GM19328 (cell line): ENCODE results near the gene ARPC5L.

ENCODE experiments used
- ATAC-seq: cut with Tn5 transposase; IDR thresholded peaks from one replicate; pipeline ENCODE4 v1.9.1; 2021; ENCODE audit warnings: mild to moderate bottlenecking, moderate library complexity; ENCODE audit not compliant: unreplicated experiment

ARPC5L gene

DNA sequence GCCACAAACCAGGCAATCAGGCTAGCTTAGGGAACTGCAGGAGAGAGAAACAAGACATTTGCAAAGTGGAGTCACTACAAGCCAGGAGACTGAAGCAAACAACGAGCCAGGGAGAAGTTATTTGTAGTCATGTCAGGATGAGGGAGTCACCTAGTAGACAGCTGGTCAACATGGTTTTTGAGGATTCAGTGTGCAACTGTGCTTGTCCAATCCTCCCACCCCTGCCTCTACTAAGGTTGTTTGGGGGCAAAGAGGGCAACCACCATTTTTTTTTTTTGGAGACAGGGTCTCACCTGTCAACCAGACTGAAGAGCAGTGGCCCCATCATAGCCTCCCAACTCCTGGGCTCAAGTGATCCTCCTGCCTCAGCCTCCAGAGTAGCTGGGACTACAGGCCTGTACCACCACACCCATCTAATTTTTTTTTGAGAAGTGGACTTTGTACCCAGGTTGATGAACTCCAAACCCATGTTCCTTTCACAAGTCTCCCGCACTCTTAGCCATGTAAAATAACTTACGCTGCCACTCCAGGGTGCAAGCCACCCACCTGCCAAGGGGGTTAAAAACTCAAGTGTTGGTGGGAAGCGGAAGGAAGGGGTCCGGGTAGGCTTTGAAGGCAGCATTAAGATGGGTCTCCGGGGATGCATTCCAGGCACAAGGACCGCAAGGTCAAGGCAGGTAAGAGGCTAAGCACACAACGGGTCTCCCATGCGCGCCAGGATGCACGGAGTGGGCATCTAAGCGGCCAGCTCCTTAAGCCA is 1.2 kb upstream of the ARPC5L start:
- no peak for ATAC-seq

DNA sequence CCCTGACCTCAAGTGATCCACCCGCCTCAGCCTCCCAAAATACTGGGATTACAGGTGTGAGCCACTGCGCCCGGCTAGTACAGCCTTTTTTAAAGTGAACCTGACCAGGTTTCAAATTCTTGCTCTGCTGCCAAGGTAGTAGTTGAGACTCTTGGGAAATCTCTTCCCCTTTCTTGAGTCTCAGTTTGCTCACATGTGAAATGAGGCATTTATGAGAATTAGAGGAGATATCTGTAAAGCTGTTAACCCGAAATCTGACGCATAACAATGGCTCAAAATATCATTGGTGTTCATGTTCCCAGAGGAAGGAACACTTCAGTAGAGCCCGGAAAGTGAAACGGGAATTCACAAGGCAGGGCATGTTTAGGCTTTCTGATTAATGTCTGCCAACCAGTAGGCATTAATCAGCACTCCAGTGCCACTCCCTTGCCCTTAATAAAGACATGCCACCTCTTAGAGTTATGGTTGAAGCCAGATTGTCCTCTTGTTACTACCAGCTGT is 1.5 kb downstream of the ARPC5L start:
- ATAC-seq, result no peak

DNA sequence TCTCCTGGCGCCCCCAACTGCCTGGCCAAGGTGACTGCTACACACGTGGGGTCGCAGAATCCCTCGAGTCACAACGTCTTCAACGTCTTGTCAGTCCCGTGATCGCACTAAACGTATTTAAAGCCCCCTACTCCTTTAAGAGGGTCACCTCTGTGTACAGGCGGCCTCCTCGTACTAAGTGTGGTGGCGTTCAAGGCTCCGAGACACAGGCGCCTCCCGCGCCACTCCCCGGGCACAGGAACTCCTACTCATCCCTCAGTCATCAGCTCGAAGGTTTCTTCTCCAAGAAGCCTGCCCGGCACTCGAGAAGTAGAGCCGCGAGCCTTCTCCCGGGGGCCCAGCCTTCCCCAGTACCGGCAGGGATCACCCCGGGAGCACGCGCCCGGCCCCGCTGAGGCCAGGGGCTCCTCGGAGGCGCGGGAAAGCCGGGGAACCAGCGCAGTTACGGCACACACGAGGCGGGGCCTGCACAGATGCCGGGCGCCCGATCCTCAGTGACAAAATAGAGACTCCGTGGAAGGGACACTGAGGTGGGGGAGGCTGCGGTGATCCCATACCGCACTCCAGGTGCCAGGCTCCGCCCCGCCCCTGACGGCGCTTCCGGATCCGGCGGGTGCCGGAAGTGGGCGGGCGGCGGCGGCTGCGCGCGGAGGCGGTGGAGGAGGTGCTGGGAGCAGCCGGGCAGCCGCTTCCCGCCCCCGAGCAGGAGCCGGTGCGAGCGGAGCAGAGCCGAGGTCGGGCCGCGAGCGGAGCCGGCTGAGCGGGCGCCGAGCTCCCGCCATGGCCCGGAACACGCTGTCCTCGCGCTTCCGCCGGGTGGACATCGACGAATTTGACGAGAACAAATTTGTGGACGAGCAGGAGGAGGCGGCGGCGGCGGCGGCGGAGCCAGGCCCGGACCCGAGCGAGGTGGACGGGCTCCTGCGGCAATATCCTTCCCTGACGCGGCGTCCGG is 6.9 kb downstream of the ARPC5L start:
- peak; percentile 72 for ATAC-seq

DNA sequence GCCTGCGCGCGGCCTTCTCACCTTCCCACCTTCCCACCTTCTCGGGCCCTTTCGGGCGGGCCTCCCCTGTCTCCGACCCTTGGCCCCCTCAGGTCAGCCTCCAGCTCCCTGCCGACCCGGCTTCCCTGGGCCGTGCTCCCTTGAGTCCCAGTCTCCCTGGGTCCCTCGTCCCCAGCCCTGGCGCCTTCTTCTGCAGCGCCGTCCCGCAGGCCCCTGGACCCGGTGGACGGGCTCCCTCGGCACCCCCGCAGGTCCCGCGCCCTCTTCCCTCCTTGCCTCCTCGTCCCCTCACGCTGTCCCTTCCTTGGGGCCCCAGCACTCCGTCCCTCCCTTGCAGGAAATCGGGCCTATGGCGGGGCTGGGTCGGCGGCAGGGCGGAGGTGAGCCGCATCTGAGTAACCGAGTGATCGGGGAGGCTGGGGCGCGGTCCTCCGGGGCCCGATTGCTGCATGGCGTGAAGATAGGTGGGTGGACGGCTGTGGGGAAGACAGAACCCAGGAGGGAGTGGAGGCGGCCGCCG is 7.6 kb downstream of the ARPC5L start:
- peak; percentile 5 for ATAC-seq

DNA sequence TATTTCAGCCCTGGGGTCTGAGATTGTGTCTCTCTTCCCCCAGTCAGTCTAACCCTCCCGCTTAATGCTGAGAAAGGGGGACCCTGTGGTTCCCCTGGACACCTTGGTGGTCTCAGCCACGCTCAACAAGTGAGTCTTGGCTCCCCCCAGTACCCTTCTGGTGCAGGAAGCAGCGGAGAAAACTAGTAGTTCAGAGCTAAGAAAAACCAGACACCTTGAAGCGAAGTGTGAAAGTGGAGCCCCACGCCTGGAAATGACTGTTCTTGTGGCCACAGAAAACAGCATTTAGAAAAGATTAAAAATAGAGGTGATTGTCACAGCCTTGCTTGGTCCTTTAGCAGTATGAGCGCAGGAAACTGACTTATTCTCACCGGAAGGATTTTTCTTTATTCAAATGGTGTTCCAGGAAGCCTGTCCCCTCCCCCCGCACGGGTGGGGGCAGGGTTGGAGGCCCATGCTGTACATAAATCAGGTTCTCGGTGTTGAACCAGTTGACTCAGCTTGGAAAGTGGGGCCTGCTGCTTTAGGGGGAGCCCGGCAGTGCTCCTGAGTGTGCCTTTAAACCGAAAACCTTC is 8.1 kb downstream of the ARPC5L start:
- ATAC-seq, result no peak

DNA sequence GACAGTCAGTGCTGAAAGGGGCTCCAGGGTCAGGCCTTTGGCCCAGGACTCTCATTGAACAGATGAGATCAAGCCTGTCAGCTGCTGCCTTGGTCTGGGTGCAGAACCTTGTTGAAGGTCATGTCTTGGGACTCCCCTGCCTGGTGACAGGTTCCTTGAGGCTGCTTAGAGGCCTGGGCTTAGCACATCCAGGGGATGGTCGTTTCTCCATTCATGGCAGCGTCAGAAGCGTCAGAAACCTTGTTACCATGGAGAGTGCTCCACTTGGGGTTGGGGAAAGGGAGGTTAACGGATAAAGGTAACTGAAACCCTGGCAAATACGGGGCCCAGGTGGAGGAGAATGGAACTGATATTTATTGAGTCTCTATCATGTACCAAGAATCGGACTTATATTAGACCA is 8.8 kb downstream of the ARPC5L start:
- no peak for ATAC-seq

DNA sequence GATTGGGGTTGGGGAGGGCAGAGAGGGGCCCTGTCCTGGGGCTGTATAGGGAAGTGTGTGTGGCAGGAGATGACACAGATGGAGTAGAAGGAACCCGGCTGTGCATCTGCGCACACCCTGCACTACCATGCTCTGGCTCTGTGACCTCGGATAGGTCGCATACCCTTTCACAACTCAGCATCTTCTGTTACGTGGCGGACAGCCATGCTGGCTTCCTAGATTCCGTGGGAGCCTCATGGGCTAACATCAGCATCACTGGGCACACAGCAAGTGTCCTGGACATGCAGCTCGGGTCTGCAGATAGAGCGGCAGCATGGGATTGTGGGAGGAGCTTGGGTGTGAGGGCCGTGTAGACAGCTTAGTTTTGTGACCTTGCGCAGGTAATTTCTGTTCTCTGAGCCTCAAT is 9.2 kb downstream of the ARPC5L start:
- ATAC-seq, result no peak

DNA sequence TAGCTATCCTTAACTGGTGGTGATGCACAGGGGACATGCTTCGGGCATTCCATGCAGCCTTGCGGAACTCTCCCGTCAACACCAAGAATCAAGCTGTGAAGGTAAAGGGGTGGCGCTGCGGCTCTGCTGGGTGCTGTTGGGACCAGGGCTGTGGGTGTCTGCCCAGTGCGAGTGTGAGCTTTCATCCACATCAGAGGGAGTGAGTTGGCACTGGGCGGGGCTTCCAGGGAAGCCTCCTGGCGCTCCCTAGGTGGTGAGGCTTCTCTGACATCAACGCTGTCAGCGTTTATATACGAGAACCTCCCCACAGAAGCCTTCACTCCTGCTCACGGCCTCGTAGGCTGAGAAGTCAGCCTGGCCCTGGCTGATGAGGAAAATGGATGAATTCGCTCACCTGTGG is 11.7 kb downstream of the ARPC5L start:
- no peak for ATAC-seq

DNA sequence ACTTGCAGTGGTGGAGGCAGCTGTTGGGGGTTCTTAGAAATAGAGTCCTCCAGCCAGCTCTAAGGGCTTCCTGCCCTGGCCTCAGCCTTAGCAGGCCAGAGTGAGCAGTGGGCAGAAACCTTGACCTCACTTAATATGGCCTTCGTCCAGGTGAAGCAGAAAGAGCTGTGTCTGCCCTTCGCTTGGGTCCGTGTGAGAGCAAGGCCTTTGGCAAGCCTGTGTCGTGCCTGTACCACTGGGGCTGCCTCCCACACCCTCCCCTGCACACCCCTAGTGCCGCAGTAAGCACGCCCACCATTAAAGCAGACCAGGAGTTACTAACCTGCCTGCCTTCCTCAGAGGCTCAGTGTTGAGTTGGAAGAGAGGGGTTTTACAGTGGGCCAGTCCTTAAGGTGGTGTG is 13.6 kb downstream of the ARPC5L start:
- ATAC-seq, result no peak

DNA sequence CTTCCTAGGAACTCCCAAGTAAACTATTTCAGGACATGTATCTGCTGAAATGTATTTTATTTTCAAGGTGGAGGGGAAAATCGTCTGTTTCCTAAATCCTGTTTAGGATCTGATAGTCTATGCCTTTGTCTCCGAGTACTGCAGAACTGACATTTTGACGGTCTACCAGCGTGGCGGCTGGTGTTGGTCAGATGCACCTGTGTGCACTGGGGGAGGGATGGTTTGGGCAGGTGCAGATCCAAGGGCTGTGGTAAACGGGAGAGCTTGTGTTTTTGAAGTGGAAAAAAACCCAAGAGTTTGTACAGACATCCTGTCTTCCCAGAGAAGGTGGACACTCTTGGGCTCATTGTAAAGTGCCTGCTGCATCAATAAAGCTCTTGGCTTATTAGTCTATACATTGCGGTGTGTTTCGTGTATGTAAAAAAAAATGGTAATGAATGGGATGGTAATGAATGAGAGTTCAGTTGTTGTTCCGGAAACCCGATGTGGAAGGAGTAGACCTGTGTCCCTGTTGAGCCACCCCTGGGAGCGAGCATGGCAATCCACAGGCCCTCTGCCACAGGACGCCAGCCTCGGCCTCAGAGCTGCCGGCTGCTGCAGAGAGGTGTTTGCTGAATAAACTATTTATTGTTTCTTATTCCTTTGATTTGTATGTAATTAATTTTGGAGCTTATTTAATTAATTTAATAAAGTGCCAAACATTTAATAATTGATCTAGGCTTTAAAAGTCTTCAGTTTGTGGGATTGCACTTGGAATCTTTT is 15.3 kb downstream of the ARPC5L start:
- no peak for ATAC-seq

DNA sequence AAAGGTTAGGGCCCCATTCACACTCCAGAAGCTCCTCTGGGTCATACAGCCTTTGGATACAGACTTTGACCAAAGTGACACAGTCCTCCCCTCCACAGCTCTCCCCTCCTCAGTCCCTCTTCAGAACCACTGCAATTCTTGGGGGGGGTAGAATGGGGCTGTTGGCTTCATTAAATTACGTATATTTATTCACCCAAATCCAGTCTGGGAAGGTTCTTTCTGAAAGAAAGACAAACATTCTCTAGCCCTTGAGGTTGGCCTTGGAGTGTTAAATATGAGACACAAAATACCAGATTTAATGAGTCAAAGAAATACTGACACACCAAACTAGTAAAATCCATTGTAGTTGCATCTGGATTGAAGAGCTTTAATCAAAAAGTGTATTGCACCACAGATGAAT is 16.1 kb downstream of the ARPC5L start:
- no peak for ATAC-seq

DNA sequence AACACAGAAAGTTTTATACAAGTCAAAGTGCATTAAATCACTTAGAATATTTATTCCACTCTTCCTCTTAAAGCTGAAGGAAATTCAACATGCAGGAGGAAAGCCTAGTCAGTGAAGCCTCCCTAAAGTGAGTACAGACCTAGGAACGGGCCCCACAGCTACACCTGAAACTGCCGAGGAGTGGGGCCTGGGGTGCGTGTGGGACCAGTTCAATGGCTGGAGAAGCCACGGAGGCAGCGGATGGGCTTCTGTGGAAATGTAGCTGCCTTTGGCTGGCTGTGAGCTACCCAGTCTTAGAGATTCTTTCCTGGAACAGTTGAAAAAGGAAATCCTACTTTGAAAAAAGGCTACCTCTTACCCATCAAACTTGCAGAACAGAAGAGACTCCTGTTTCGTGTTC is 16.6 kb downstream of the ARPC5L start:
- no peak for ATAC-seq

DNA sequence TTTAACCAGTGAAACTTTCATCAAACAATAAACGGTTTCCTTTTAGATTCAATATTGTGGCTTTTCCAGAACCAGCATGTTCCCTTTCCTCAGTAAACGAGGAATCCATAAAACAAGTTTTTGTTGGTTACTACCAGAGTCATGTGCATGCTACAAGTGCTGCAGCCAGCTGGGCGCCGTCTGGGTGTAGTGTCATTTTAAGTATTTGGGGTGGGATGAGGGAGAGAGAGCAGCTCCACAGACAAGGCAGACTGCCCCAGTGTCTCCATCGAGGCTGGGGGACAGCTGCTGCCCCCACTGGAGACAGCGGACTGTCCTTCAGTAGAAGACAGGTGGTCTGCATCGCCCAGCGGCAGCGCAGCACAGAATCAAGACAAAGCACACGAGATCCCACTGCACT is 17.3 kb downstream of the ARPC5L start:
- ATAC-seq, result no peak

DNA sequence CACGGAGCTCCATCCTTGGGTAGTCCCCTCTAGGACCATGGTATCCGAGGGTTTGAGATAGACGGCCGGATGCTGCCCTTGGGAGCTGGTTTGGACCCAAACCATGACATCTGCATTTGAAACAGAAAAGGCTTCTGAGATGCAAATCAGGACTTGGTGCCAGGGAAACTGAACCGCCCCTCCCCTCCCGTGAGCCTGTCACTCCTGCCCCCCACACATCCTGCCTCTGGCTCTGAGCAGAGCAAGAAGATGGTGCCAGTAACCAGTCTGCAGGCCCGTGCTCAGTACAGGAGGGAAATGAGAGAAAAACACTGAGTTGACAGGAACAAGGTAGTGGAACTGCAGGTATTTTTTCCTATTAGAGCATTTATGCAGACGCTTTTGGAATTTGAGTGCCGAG is 18.6 kb downstream of the ARPC5L start:
- ATAC-seq, result no peak

DNA sequence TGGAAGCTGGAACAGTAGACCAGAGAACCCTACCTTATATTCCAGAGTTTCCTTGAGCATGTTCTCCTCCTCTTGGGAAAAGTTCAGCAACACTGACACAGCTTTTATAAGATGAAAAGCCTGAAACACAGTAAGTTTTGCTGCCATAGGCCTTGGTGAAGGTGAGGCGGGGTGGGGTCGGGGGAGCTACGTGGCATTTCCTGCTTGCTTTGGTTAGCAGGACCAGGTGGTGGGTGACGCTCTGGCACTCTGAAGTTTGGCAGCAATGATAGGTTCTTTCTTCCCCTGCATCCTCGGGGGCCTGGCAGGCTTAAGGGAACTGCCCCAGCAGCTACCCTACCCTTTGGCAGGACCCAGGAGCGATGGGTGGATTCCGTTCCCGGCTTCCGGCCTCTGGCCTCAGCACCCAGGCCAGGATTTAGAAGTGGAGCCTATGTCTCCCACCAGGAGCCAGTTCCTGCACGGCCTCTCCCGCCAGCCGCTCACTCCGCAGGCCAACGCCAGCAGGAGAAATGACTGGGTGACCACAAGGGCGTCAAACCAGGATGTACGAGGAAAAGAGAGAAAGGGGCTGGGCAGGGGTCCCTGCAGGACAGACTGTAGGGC is 19.3 kb downstream of the ARPC5L start:
- no peak for ATAC-seq

DNA sequence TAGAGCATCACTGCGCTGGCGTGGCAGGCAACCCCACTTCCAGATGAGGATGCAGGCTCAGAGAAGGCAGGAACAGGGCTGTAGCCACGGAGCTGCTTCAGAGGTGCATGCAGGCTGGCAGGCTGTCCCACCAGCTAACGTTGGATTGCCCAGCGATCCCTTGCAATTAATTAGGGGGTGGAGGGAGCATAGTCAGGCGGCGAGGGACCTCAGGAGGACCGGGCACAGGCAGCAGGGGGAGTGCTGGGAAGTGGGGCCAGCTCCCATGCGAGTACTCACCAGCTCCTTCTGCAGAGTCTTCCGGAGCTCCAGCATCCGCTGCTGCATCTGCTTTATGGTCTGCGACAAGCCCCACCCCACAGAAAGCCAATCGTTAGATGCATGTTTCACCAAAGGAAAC is 20.3 kb downstream of the ARPC5L start:
- no peak for ATAC-seq

DNA sequence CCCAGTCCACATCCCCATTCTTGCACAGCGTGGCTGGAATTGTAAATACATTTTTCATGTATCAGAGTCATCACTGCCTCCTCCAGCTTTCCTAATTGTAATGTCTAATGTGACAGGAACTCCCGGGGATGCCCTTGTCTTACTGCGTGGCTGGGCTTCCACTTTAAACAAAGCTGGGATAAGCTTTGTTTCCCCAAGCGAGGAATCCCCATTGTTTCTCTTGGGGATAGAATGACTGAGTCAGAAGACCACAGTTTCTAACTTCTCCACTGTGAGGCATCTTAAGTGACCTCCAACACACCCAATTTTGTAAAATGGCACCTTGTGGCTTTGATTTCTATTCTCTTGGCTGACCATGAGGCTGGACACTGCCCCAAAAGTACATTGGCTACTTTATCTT is 22.4 kb downstream of the ARPC5L start:
- no peak for ATAC-seq

DNA sequence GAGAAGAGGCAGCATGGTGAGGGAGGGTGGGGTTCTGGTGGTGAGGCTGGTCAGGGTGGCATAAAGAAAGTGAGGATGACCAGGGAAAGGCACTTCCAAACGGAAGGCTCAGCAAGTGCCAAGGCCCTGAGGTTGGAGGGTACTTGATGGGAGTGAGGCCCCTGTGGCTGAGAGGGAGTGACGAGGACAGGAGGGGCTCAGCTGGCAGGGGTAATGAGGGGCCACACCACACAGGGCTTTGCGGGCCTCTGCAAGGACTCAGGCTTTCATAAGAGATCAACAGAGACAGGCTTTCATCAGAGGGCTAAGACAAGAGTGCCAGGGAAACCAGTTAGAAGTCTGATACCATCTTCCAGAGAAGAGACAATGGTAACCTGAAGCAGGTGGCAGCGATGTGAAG is 23.6 kb downstream of the ARPC5L start:
- ATAC-seq, result no peak

DNA sequence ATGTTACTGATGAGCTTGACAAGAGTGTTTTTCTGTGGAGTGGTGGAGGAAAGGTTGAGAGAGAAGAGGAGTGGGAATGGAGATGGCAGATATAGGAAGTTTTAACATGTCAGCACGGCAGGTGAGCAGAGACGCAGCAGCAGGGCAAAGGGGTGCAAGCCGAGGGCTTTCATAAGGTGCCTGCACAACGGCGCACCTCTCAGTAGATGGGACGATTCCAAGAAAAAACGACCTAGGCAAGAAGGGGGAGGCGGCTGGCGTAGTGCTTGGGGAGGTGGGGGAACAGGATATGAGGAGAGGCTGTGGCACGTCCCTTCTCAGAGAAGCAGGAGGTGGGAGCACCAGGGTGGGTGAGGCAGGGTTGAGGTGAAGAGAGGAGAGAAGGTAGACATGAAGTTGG is 24.5 kb downstream of the ARPC5L start:
- no peak for ATAC-seq

DNA sequence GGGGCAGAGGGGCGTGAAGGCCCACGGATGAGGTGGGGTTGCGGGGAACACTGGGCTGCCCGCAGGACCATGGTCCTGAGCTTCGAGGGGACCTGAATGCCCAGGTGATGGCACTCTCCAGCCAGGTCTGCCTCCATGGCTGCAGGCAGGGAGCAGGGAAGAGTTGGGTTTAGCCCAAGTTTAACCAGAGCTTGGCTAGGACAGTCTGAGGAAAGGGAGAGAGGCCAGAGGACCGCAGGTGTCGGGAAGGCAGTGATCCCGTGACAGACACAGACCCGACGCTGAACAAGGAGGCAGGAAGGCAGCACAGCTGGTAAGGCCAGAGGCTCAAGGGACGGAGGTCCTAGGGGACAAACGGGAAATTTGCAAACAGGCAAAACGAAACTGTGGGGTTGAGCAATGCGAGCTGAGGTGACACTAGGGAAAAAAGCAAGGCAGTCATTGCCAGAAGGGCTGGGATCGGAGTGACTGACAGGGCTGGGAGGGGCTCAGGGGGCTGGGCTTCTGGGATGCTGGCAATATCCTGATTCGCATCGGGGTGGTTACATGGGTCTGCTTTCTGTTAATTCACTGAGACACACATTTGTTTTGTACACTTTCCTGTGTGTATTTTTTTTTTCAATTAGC is 25.0 kb downstream of the ARPC5L start:
- no peak for ATAC-seq
